ENCODE measurements around the gene FZD8. TPM values are rescaled to one million over a fixed set of nuclear protein-coding genes. Genes with fewer than 3 reads are reported as not detected.

The FZD8 gene, protein sequence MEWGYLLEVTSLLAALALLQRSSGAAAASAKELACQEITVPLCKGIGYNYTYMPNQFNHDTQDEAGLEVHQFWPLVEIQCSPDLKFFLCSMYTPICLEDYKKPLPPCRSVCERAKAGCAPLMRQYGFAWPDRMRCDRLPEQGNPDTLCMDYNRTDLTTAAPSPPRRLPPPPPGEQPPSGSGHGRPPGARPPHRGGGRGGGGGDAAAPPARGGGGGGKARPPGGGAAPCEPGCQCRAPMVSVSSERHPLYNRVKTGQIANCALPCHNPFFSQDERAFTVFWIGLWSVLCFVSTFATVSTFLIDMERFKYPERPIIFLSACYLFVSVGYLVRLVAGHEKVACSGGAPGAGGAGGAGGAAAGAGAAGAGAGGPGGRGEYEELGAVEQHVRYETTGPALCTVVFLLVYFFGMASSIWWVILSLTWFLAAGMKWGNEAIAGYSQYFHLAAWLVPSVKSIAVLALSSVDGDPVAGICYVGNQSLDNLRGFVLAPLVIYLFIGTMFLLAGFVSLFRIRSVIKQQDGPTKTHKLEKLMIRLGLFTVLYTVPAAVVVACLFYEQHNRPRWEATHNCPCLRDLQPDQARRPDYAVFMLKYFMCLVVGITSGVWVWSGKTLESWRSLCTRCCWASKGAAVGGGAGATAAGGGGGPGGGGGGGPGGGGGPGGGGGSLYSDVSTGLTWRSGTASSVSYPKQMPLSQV
- 13.8 and 15.1 TPM in 2 replicates for total RNA-seq (2021)
- long read RNA-seq: 0 reads

DNA sequence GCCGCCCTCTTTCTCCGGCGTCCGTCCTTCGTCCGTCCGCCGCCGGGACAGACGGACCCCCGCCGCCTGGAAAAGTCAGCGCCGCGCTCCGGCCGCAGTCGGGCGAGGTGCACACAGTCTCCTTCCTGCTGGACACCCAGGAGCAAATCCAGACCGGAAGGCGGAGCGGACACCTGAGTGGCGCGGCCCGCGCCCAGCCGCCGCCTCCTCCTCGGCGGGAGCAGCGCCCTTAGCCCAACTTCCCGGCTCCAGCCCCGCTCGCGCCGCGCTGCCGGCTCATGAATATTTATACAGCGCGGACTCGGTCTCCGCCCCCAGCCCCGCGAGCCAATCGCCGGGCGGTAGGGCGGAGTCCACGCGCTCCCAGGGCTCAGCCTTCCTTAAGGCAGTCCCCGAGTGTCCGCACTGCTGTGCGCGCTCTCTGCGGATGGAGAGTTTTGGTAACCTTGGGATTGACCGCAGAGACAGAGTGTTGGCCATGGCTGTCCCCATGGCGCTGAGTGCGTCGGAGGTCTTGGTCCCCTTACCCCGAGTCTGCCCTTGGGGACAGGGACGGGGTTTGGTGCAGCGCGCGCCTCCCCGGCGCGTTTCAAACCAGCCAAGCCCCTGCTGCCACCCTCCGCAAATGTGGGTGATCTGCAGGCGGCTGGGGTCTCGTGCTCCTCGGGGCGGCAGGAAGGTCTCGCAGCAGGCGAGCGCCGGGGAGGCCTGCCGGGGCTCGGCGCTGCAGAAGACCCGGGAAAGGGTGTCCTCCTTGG, at the start of gene FZD8:
TSS of gene FZD8 (minus strand) at position 262 of the 758 bp plus-strand sequence. CDS start 867 bp downstream, outside the sequence.
- Histone ChIP-seq H3T11ph (ENCODE audit: low read length) (no peak within 1 kb of the TSS), H3K27me3 (ENCODE audit: insufficient read depth, low read length) (peaks cover 8% of the 10 kb centered on the region; the same call in 1 of the 2 replicates), H4K91ac (ENCODE audit: insufficient read length, low read depth, low read length) (no peak within 1 kb of the TSS), H3K23me2 (ENCODE audit: insufficient read length, low read depth, low read length, poor library complexity, severe bottlenecking) (peaks cover 17% of the 10 kb centered on the region), H3K79me1 (ENCODE audit: insufficient read depth, low read depth, low read length, poor library complexity, severe bottlenecking) (no peaks in the 10 kb centered on the region), H4K20me1 (ENCODE audit: control insufficient read depth, insufficient read depth, insufficient read length) (no peaks in the 10 kb centered on the region), H3K18ac (ENCODE audit: insufficient read length, low read depth, low read length) (no peak within 1 kb of the TSS), H4K5ac (ENCODE audit: insufficient read length, low read depth, low read length) (no peak within 1 kb of the TSS), H3K4me1 (ENCODE audit: insufficient read depth, low read length) (peaks cover 7% of the 10 kb centered on the region; the same call in 1 of the 2 replicates), H2BK12ac (ENCODE audit: insufficient read length, low read depth, low read length) (no peak within 1 kb of the TSS), H3K4me2 (ENCODE audit: insufficient read depth, insufficient read length, low read length) (peak within 1 kb of the TSS; percentile 88), H2BK15ac (ENCODE audit: low read depth, low read length) (no peak within 1 kb of the TSS), H3K27ac (ENCODE audit: insufficient read length, low read depth, low read length) (no peak within 1 kb of the TSS), H3K56ac (ENCODE audit: insufficient read length, low read depth, low read length) (no peak within 1 kb of the TSS), H3K14ac (ENCODE audit: insufficient read depth, low read length) (peak within 1 kb of the TSS; percentile 43), H2AK5ac (ENCODE audit: insufficient read length, low read length) (no peak within 1 kb of the TSS), H2BK5ac (ENCODE audit: insufficient read length, low read length) (no peak within 1 kb of the TSS), H3K9me3 (ENCODE audit: control insufficient read depth, low read depth, low read length) (no peaks in the 10 kb centered on the region), H2AFZ (ENCODE audit: low read length) (no peak within 1 kb of the TSS), H2BK20ac (ENCODE audit: low read depth, low read length, poor library complexity, severe bottlenecking) (no peak within 1 kb of the TSS), H3K4ac (ENCODE audit: low read depth, low read length) (no peak within 1 kb of the TSS), H4K8ac (replicated peaks; ENCODE audit: insufficient read length, low read depth, low read length) (no peak within 1 kb of the TSS), H2BK120ac (ENCODE audit: low read depth, low read length, poor library complexity, severe bottlenecking) (no peak within 1 kb of the TSS), H3K79me2 (ENCODE audit: insufficient read depth, low read length) (no peaks in the 10 kb centered on the region), H3K9ac (ENCODE audit: extremely low read depth, insufficient read length, low read length) (no peak within 1 kb of the TSS), H3K23ac (ENCODE audit: insufficient read length, low read depth, low read length) (no peak within 1 kb of the TSS)
- 0 out of 5 replicates have a peak, but pooled peaks cover 0 to under 1% of the 10 kb centered on the region in 2 experiments for H3K9me3 Mint-ChIP-seq
- peak within 1 kb of the TSS; percentile 74 to 90 for H3K4me3 Mint-ChIP-seq
- peaks cover 29 to 38% of the 10 kb centered on the region in 2 experiments for H3K4me1 Mint-ChIP-seq
- peaks cover 24% of the 10 kb centered on the region for H3K27me3 Mint-ChIP-seq (ENCODE audit: low read depth)
- TF ChIP-seq, protein P1, sequence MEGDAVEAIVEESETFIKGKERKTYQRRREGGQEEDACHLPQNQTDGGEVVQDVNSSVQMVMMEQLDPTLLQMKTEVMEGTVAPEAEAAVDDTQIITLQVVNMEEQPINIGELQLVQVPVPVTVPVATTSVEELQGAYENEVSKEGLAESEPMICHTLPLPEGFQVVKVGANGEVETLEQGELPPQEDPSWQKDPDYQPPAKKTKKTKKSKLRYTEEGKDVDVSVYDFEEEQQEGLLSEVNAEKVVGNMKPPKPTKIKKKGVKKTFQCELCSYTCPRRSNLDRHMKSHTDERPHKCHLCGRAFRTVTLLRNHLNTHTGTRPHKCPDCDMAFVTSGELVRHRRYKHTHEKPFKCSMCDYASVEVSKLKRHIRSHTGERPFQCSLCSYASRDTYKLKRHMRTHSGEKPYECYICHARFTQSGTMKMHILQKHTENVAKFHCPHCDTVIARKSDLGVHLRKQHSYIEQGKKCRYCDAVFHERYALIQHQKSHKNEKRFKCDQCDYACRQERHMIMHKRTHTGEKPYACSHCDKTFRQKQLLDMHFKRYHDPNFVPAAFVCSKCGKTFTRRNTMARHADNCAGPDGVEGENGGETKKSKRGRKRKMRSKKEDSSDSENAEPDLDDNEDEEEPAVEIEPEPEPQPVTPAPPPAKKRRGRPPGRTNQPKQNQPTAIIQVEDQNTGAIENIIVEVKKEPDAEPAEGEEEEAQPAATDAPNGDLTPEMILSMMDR (conservative IDR thresholded peaks at IDR 0.05): peak; percentile 35; the same call in 2 of the 3 replicates
- peak within 1 kb of the TSS; percentile 53 to 67 (median 58); a peak in 3 of 7 replicates for H3K27ac Mint-ChIP-seq
- peaks cover 0 to 3% (median 2%) of the 10 kb centered on the region in 3 experiments; a peak in 5 of 7 replicates for H3K36me3 Mint-ChIP-seq (ENCODE audit: insufficient read depth in 1 of 3, low read depth in 3 of 3)
- WGBS (ENCODE audit: extremely low coverage, insufficient read length, low lambda C conversion rate): no CpG with 5 or more reads among the region's 80 CpGs
- peak; percentile 93 for DNase-seq

Measured in H9 (cell line).